ENCODE results near the gene PHKG2. TPM values are rescaled to one million over a fixed set of nuclear protein-coding genes. Genes with fewer than 3 reads are reported as not detected.
"Not testable (repeated sequence)": the region's sequence is repeated elsewhere in the genome, so short reads cannot be mapped to it uniquely, and the experiment has no call there.

Gene PHKG2
- total RNA-seq, 4 donors from 2014 or later, result 22.4 to 25.8 (median 23.5) TPM

DNA sequence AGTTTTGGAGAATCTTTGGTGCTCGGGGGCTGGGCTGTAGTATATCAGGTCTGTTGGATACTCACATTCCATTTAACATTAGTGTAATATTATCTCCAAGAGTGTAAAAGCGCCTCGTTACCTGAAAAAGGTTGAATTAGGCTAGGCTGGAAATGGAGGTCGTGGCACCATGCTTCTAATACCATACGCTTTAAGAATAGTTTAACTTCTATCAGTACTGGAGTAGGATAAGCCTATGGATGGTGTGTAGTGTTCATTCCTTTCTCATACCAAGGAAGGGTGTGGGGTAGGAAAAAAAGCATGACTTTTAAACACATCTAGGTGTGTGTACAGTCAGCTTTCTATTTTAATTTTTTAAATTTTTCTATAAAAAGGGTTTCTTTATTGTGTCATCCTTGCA, 47.3 kb upstream of the PHKG2 start:
- Histone ChIP-seq H3K4me1 (peaks cover 27 to 28% (median 27%) of the 10 kb centered on the region in 4 donors), H3K27ac (replicated peaks in 1 of 4) (peak overlapping the region in 2 of 4 donors; percentile 8 to 13), H3K9me3 (no peaks in the 10 kb centered on the region), H3K4me3 (no peak overlapping the region), H3K27me3 (no peaks in the 10 kb centered on the region), H3K36me3 (peaks cover 51 to 62% (median 59%) of the 10 kb centered on the region in 4 donors)
- intact Hi-C loops (cut with DNase I), result no loop called here
- no peak for TF ChIP-seq POLR2A (IDR thresholded peaks at IDR 0.05; ENCODE audit: low read depth)
- TF ChIP-seq EP300 (IDR thresholded peaks at IDR 0.05), result no peak
- TF ChIP-seq POLR2AphosphoS5 (IDR thresholded peaks at IDR 0.05), result no peak
- TF ChIP-seq, protein P1, sequence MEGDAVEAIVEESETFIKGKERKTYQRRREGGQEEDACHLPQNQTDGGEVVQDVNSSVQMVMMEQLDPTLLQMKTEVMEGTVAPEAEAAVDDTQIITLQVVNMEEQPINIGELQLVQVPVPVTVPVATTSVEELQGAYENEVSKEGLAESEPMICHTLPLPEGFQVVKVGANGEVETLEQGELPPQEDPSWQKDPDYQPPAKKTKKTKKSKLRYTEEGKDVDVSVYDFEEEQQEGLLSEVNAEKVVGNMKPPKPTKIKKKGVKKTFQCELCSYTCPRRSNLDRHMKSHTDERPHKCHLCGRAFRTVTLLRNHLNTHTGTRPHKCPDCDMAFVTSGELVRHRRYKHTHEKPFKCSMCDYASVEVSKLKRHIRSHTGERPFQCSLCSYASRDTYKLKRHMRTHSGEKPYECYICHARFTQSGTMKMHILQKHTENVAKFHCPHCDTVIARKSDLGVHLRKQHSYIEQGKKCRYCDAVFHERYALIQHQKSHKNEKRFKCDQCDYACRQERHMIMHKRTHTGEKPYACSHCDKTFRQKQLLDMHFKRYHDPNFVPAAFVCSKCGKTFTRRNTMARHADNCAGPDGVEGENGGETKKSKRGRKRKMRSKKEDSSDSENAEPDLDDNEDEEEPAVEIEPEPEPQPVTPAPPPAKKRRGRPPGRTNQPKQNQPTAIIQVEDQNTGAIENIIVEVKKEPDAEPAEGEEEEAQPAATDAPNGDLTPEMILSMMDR (IDR thresholded peaks at IDR 0.05), result no peak
- 80% methylated on average over 5 of the region's 5 CpGs for WGBS
- DNase-seq (ENCODE audit: extremely low spot score), result no peak

DNA sequence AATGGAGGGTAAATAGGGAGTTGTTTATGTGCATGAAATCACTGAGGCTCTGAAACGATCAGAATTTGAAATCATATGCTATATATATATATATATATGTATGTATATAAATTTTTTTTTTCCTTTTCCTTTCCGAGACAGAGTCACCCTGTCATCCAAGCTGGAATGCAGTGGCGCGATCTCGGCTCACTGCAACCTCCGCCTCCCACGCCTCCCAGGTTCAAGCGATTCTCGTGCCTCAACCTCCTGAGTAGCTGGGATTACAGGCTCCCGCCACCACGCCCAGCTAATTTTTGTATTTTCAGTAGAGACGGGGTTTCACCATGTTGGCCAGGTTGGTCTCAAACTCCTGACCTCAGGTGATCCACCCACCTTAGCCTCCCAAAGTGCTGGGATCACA, 45.2 kb upstream of the PHKG2 start:
- intact Hi-C loops (cut with DNase I), result not testable (repeated sequence)
- WGBS, result 91% methylated on average over 12 of the region's 12 CpGs

GRCh38 chr16:30703971-30704370, 44.3 kb upstream of the PHKG2 start:
- Histone ChIP-seq H3K4me1 (peaks cover 19 to 21% (median 20%) of the 10 kb centered on the region in 4 donors), H3K36me3 (peaks cover 81 to 92% (median 89%) of the 10 kb centered on the region in 4 donors), H3K27me3 (no peaks in the 10 kb centered on the region), H3K9me3 (no peaks in the 10 kb centered on the region), H3K27ac (replicated peaks in 1 of 4) (no peak overlapping the region), H3K4me3 (no peak overlapping the region)
- intact Hi-C loops (cut with DNase I), result no loop called here
- DNase-seq (ENCODE audit: extremely low spot score), result no peak
- no peak for TF ChIP-seq POLR2A (IDR thresholded peaks at IDR 0.05; ENCODE audit: low read depth)
- no peak for TF ChIP-seq EP300 (IDR thresholded peaks at IDR 0.05)
- TF ChIP-seq POLR2AphosphoS5 (IDR thresholded peaks at IDR 0.05), result no peak
- TF ChIP-seq, protein P1 (IDR thresholded peaks at IDR 0.05), result no peak
- WGBS, result 91% methylated on average over 10 of the region's 10 CpGs

More for the DNA sequence above, 45.2 kb upstream of the PHKG2 start:
- Histone ChIP-seq H3K36me3 (peaks cover 72 to 83% (median 80%) of the 10 kb centered on the region in 4 donors), H3K4me1 (peaks cover 19 to 21% (median 20%) of the 10 kb centered on the region in 4 donors)
- H3K4me3 ChIP-seq; H3K27ac ChIP-seq (replicated peaks in 1 of 4); H3K9me3 ChIP-seq; DNase-seq (ENCODE audit: extremely low spot score); H3K27me3 ChIP-seq: not testable (repeated sequence)

DNA sequence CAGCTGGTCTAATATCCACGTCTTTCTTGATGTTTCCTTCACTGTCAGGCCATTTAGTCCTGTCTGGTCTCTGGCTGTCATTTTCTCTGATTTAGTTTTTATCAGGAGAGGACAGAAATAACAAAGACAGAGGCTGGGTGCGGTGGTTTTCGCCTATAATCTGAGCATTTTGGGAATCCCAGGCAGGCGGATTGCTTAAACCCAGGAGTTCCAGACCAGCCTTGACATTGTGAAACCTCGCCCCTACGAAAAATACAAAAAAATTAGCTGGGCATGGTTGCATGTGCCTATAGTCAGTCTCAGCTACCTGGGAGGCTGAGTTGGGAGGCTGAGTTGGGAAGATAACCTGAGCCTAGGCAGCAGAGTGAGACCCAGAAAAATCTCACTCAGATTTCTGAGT, 42.2 kb upstream of the PHKG2 start:
- DNase-seq (ENCODE audit: extremely low spot score), result no peak
- intact Hi-C loops (cut with DNase I), result no loop called here
- no peaks in the 10 kb centered on the region for H3K9me3 ChIP-seq
- peaks cover 96 to 100% (median 99%) of the 10 kb centered on the region in 4 donors for H3K36me3 ChIP-seq
- H3K4me3 ChIP-seq, result no peak overlapping the region
- WGBS, result 93% methylated on average over 6 of the region's 6 CpGs
- H3K27me3 ChIP-seq, result no peaks in the 10 kb centered on the region
- H3K27ac ChIP-seq (replicated peaks in 1 of 4), result no peak overlapping the region
- TF ChIP-seq, protein P1 (IDR thresholded peaks at IDR 0.05), result no peak
- no peak for TF ChIP-seq EP300 (IDR thresholded peaks at IDR 0.05)
- no peak for TF ChIP-seq POLR2AphosphoS5 (IDR thresholded peaks at IDR 0.05)
- no peak for TF ChIP-seq POLR2A (IDR thresholded peaks at IDR 0.05; ENCODE audit: low read depth)
- peaks cover 0 to 3% (median 1%) of the 10 kb centered on the region in 4 donors for H3K4me1 ChIP-seq

DNA sequence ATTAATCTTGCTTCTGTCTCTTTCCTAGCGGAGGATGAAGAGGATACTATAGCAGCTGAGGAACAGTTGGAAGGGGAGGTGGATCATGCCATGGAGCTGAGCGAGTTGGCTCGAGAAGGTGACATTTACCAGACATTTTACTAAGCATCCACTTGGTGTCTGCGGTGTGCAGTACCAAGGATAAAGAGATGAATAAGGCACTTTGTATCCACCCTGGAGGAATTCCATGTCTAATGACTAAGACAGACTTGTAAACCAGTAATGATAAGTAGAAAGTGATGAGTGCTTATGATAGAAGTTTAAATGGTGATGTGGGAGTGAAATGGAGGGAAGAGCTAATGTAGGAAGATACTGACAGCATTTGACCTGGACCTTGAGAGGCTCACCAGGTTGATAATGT, 37.3 kb upstream of the PHKG2 start:
- intact Hi-C loops (cut with DNase I), result no loop called here
- H3K27ac ChIP-seq (replicated peaks in 1 of 4), result no peak overlapping the region
- no peaks in the 10 kb centered on the region for H3K4me1 ChIP-seq
- no peaks in the 10 kb centered on the region for H3K9me3 ChIP-seq
- no peak overlapping the region for H3K4me3 ChIP-seq
- TF ChIP-seq, protein P1 (IDR thresholded peaks at IDR 0.05), result no peak
- no peak for TF ChIP-seq POLR2A (IDR thresholded peaks at IDR 0.05; ENCODE audit: low read depth)
- TF ChIP-seq POLR2AphosphoS5 (IDR thresholded peaks at IDR 0.05), result no peak
- no peak for TF ChIP-seq EP300 (IDR thresholded peaks at IDR 0.05)
- no peaks in the 10 kb centered on the region for H3K27me3 ChIP-seq
- DNase-seq (ENCODE audit: extremely low spot score), result no peak
- peaks cover 97 to 100% (median 99%) of the 10 kb centered on the region in 4 donors for H3K36me3 ChIP-seq
- WGBS, result 91% methylated on average over 4 of the region's 4 CpGs

Data from esophagus muscularis mucosa (tissue), 4 donors.